Measurements from ENCODE around the gene NID1. TPM values are rescaled to one million over a fixed set of nuclear protein-coding genes. Genes with fewer than 3 reads are reported as not detected.

NID1 gene, protein sequence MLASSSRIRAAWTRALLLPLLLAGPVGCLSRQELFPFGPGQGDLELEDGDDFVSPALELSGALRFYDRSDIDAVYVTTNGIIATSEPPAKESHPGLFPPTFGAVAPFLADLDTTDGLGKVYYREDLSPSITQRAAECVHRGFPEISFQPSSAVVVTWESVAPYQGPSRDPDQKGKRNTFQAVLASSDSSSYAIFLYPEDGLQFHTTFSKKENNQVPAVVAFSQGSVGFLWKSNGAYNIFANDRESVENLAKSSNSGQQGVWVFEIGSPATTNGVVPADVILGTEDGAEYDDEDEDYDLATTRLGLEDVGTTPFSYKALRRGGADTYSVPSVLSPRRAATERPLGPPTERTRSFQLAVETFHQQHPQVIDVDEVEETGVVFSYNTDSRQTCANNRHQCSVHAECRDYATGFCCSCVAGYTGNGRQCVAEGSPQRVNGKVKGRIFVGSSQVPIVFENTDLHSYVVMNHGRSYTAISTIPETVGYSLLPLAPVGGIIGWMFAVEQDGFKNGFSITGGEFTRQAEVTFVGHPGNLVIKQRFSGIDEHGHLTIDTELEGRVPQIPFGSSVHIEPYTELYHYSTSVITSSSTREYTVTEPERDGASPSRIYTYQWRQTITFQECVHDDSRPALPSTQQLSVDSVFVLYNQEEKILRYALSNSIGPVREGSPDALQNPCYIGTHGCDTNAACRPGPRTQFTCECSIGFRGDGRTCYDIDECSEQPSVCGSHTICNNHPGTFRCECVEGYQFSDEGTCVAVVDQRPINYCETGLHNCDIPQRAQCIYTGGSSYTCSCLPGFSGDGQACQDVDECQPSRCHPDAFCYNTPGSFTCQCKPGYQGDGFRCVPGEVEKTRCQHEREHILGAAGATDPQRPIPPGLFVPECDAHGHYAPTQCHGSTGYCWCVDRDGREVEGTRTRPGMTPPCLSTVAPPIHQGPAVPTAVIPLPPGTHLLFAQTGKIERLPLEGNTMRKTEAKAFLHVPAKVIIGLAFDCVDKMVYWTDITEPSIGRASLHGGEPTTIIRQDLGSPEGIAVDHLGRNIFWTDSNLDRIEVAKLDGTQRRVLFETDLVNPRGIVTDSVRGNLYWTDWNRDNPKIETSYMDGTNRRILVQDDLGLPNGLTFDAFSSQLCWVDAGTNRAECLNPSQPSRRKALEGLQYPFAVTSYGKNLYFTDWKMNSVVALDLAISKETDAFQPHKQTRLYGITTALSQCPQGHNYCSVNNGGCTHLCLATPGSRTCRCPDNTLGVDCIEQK
- total RNA-seq, result 87.4 and 261 TPM in 2 replicates

DNA sequence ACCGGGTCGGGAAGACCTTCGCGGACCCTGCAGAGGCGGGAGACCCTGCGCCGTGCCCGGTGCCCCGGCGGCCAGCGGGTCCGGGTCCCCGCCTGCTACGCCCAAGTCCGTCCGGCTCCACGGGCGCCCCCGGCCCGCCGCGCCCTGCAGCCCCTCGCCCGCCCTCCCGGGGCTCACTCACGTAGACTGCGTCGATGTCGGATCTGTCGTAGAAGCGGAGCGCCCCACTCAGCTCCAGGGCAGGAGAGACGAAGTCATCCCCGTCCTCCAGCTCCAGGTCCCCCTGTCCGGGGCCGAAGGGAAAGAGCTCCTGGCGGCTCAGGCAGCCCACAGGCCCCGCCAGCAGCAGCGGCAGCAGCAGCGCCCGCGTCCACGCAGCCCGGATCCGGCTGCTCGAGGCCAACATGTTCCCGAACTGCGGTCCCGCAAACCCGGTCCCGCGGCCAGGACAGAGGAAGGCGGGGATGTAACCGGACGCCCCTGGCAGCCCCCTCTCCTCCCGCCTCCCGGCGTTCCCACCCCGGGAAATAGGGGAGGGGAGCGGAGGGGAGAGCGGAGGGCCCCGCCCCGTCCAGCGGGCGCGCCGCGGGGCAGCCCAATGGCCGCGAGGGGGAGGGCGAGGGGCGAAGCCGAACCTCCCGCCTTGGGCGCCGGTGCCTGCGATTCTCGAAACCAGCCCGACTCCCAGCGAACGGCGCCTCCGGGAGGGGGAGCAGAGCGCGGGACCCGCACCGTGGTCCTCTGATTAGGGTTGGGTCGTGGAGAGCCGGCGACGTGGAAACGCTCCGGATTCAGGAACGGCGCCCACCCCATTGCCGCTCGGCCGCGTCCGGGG is at the start of gene NID1:
TSS of gene NID1 (minus strand) at position 417 of the 835 bp plus-strand sequence. CDS start at position 406, 11 bp downstream.

Other genes starting within 250 kb of the NID1 start
- gene LYST, start 198.2 kb downstream of the NID1 start, total RNA-seq, result 11.2 and 30.1 TPM in 2 replicates
- 5.3 and 12.5 TPM in 2 replicates for gene GPR137B, start 77.4 kb upstream of the NID1 start, total RNA-seq
- 2.4 and 3.9 TPM in 2 replicates for gene ERO1B, start 216.9 kb upstream of the NID1 start, total RNA-seq